Sigmoid colon (tissue), 4 donors: ENCODE results near the gene RTKN2.

Experiments used
- EP300 ChIP-seq, 4 donors: sonication (generic); formaldehyde crosslinking; IDR thresholded peaks; one replicate each; pipeline ENCODE4 v1.6.1; 2017; ENCODE audit warnings: antibody characterized with exemption in 4 of 4
- POLR2A ChIP-seq, 2 donors: fragments of 450-650 bp; IDR thresholded peaks; one replicate each; pipeline ENCODE4 v1.6.1; 2016; ENCODE audit warnings: antibody characterized with exemption in 2 of 2, mild to moderate bottlenecking in 2 of 2, moderate library complexity in 2 of 2
- POLR2AphosphoS5 ChIP-seq, 4 donors: sonication (generic); formaldehyde crosslinking; IDR thresholded peaks; one replicate each; pipeline ENCODE4 v1.6.1; 2017; ENCODE audit warnings: antibody characterized with exemption in 4 of 4
- TF ChIP-seq, protein P1 (sequence below), 4 experiments: fragments of 450-650 bp in 3 of 4; fragments of 200-600 bp in 1 of 4; IDR thresholded peaks; one replicate each; pipeline ENCODE4 v1.5.1; 2016 to 2019; ENCODE audit warnings: antibody characterized with exemption in 4 of 4, mild to moderate bottlenecking in 3 of 4, moderate library complexity in 2 of 4

DNA sequence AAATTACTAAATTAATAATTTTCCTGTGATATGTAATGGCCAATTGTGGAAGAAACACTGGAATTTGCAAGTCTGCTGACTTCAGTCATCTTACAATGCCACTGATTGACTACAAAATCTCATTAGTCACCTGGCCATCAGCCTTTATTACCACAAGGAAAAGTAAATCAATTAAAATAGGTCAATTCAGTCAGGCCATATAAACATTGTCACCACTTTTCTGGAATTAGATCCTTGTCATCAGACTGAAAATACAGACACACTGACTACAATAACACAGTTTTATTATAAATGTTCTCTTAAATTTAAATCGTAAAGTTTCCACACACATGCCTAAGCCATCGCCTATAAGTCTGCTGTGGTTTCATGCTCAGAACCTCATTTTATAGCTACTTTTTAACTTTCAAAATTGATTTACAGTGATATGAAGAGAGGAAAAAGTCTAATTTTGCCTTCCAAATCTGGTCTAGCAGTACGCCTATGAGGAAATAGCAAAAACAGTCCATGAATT is 54.2 kb downstream of the RTKN2 start:
- TF ChIP-seq, protein P1, sequence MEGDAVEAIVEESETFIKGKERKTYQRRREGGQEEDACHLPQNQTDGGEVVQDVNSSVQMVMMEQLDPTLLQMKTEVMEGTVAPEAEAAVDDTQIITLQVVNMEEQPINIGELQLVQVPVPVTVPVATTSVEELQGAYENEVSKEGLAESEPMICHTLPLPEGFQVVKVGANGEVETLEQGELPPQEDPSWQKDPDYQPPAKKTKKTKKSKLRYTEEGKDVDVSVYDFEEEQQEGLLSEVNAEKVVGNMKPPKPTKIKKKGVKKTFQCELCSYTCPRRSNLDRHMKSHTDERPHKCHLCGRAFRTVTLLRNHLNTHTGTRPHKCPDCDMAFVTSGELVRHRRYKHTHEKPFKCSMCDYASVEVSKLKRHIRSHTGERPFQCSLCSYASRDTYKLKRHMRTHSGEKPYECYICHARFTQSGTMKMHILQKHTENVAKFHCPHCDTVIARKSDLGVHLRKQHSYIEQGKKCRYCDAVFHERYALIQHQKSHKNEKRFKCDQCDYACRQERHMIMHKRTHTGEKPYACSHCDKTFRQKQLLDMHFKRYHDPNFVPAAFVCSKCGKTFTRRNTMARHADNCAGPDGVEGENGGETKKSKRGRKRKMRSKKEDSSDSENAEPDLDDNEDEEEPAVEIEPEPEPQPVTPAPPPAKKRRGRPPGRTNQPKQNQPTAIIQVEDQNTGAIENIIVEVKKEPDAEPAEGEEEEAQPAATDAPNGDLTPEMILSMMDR (IDR thresholded peaks at IDR 0.05), result no peak
- TF ChIP-seq POLR2AphosphoS5 (IDR thresholded peaks at IDR 0.05) (no peak), EP300 (IDR thresholded peaks at IDR 0.05) (no peak), POLR2A (IDR thresholded peaks at IDR 0.05) (no peak)
